HG03442 (cell line): ENCODE measurements around the gene AP2A1.

Experiments used
- ATAC-seq: cut with Tn5 transposase; IDR thresholded peaks from one replicate; pipeline ENCODE4 v1.9.1; 2021; ENCODE audit warnings: mild to moderate bottlenecking, moderate library complexity; ENCODE audit not compliant: unreplicated experiment

The AP2A1 gene

GRCh38 chr19:49792829-49793560 is 26.2 kb downstream of the AP2A1 start:
- ATAC-seq: no peak

- no peak for ATAC-seq
Observed at GRCh38 chr19:49793561-49793840, 26.7 kb downstream of the AP2A1 start.

- ATAC-seq: no peak
Observed at GRCh38 chr19:49795615-49796014, 28.8 kb downstream of the AP2A1 start.

- ATAC-seq: no peak
Observed at GRCh38 chr19:49798574-49798973, 31.8 kb downstream of the AP2A1 start.

GRCh38 chr19:49799271-49799797 is 32.5 kb downstream of the AP2A1 start:
- ATAC-seq: no peak

- ATAC-seq: no peak
Observed at GRCh38 chr19:49799798-49800376, 33.1 kb downstream of the AP2A1 start.

GRCh38 chr19:49800771-49801170 is 34.0 kb downstream of the AP2A1 start:
- no peak for ATAC-seq

GRCh38 chr19:49801401-49801888 is 34.6 kb downstream of the AP2A1 start:
- ATAC-seq: no peak

GRCh38 chr19:49801966-49802661 is 35.3 kb downstream of the AP2A1 start:
- no peak for ATAC-seq

GRCh38 chr19:49802836-49803528 is 36.2 kb downstream of the AP2A1 start:
- ATAC-seq: no peak

GRCh38 chr19:49803529-49803856 is 36.7 kb downstream of the AP2A1 start:
- ATAC-seq: no peak

- no peak for ATAC-seq
Observed at GRCh38 chr19:49805822-49806619, 39.2 kb downstream of the AP2A1 start.

GRCh38 chr19:49806620-49806959 is 39.8 kb downstream of the AP2A1 start:
- no peak for ATAC-seq

- no peak for ATAC-seq
Observed at GRCh38 chr19:49807058-49807903, 40.5 kb downstream of the AP2A1 start.

- no peak for ATAC-seq
Observed at GRCh38 chr19:49807904-49808675, 41.3 kb downstream of the AP2A1 start.

GRCh38 chr19:49808711-49809159 is 41.9 kb downstream of the AP2A1 start:
- no peak for ATAC-seq

GRCh38 chr19:49809160-49809940 is 42.5 kb downstream of the AP2A1 start:
- no peak for ATAC-seq

- no peak for ATAC-seq
Observed at GRCh38 chr19:49809941-49810389, 43.2 kb downstream of the AP2A1 start.
